Psoas muscle (tissue), 8 donors: ENCODE data around the gene PDGFC. TPM values are rescaled to one million over a fixed set of nuclear protein-coding genes. Genes with fewer than 3 reads are reported as not detected.
A peak's percentile ranks its signal among the peaks of the same experiment; 100 is the strongest.

Experiments used
- ATAC-seq, 4 donors: fragments of 200-7000 bp; cut with Tn5 transposase; one replicate each; pipeline ENCODE4 v1.9.1; 2020; ENCODE audit warnings: moderate library complexity in 3 of 4, mild to moderate bottlenecking in 2 of 4
- DNase-seq, 2 donors: peaks; one replicate each; pipeline ENCODE4 v3.0.0-alpha.2; 2020
- H3K27ac ChIP-seq: fragments of 200-600 bp; one replicate; pipeline ENCODE4 v1.8.0; 2022
- H3K27me3 ChIP-seq, 3 donors: fragments of 200-600 bp in 1 of 3; one replicate each; pipeline versions ENCODE4 v1.6.1 to v1.8.0; 2013 to 2022; ENCODE audit warnings: low read length in 2 of 3, mild to moderate bottlenecking in 2 of 3, moderate library complexity in 1 of 3; ENCODE audit not compliant: insufficient read depth in 3 of 3
- H3K36me3 ChIP-seq, 2 donors: fragments of 200-600 bp in 1 of 2; one replicate each; pipeline versions ENCODE4 v1.6.1 to v1.8.0; 2013 to 2022; ENCODE audit warnings: low read depth in 1 of 2, mild to moderate bottlenecking in 1 of 2, moderate library complexity in 1 of 2; ENCODE audit not compliant: insufficient read depth in 1 of 2
- H3K4me1 ChIP-seq: fragments of 200-600 bp; one replicate; pipeline ENCODE4 v1.8.0; 2022
- H3K4me3 ChIP-seq: fragments of 200-600 bp; one replicate; pipeline ENCODE4 v1.8.0; 2022; ENCODE audit warnings: mild to moderate bottlenecking
- H3K9me3 ChIP-seq: fragments of 200-600 bp; one replicate; pipeline ENCODE4 v1.8.0; 2022
- CTCF ChIP-seq: fragments of 200-600 bp; IDR thresholded peaks from one replicate; pipeline ENCODE4 v1.8.0; 2022; ENCODE audit warnings: antibody characterized with exemption
- WGBS, 3 donors: extraction: QIAGEN DNeasy Blood & Tissue Kit; methylation state at CpG; one replicate each; pipeline versions ENCODE4 v1.1.6 to v1.1.7; 2013; 5-methylcytosine and 5-hydroxymethylcytosine counted together
- intact Hi-C, 2 donors: fragments of 100-400 bp; cut with DNase I; formaldehyde crosslinking; loops; one replicate each; pipeline versions ENCODE4 v1.11.0 to v1.14.2; 2022
- polyA plus RNA-seq, 3 donors: library from polyadenylated mRNA; stranded (reverse); fragments of 200-250 nt; gene quantifications; one replicate each; pipeline ENCODE4 v1.2.3, GENCODE V29; 2013
- total RNA-seq, 4 donors: library from RNA; stranded (reverse); fragmentation: NEBNext Ultra II Directional in 2 of 4; extraction: Animal tissue kit (Norgen Biotek cat#: 25700) in 2 of 4; gene quantifications; one replicate each; pipeline versions ENCODE4 v1.2.1 to v1.2.4, GENCODE V29; 2021 to 2023
- donor health status: healthy with polysubstance abuse.
- donor health status: DM: no; HTN: no; CAD: no; lungs with moderate emphysema.
- donor health status: Bipolar disorder and iron deficiency.
- donor health status: healthy.
- donor health status: DM: yes; HTN: yes; CAD: no.
- donor health status: DM: no; HTN: no; CAD: no.
- donor health status: DM: no; HTN: no; CAD: no.
- donor health status: DM: yes; HTN: yes; CAD: no.

PDGFC gene
- total and polyA plus RNA-seq, 7 donors, result 2.2 to 19.8 (median 6.3) TPM

GRCh38 chr4:156901871-156902270 is 69.7 kb downstream of the PDGFC start:
- intact Hi-C loops, result no loop called here
- no peak for TF ChIP-seq CTCF
- Histone ChIP-seq H3K4me1 (no peaks in the 10 kb centered on the region), H3K27me3 (no peaks in the 10 kb centered on the region), H3K9me3 (no peaks in the 10 kb centered on the region), H3K4me3 (peak overlapping the region; percentile 32), H3K27ac (peak overlapping the region; percentile 25), H3K36me3 (no peaks in the 10 kb centered on the region)
- DNase-seq, result no peak
- ATAC-seq, result peak; percentile 42 to 83 (median 68)
- 54 to 67% (median 67%) methylated on average over 3 of the region's 3 CpGs for WGBS, 3 donors

- intact Hi-C loops, result loop anchor here in 1 of 2 donors (10.0 kb wide), 1 partner anchor 64 kb away; no protein-coding TSS in a partner anchor
- Histone ChIP-seq H3K27ac (no peak overlapping the region), H3K27me3 (no peaks in the 10 kb centered on the region), H3K9me3 (no peaks in the 10 kb centered on the region), H3K4me3 (no peak overlapping the region), H3K4me1 (no peaks in the 10 kb centered on the region), H3K36me3 (no peaks in the 10 kb centered on the region)
- WGBS, 3 donors, result 58 to 60% (median 59%) methylated on average over 3 of the region's 3 CpGs
- DNase-seq (no peak), ATAC-seq (no peak)
- no peak for TF ChIP-seq CTCF
These were observed 73.1 kb downstream of the PDGFC start for GRCh38 chr4:156898373-156899117.

- DNase-seq, result no peak
- no peaks in the 10 kb centered on the region for H3K36me3 ChIP-seq
- intact Hi-C loops, result loop anchor here in 1 of 2 donors (10.0 kb wide), 1 partner anchor 62 kb away; no protein-coding TSS in a partner anchor
- no peak overlapping the region for H3K27ac ChIP-seq
- no peaks in the 10 kb centered on the region for H3K9me3 ChIP-seq
- WGBS, 3 donors, result 45 to 59% (median 54%) methylated on average over 1 of the region's 1 CpG
- no peak for TF ChIP-seq CTCF
- H3K4me1 ChIP-seq, result no peaks in the 10 kb centered on the region
- no peak for ATAC-seq
- no peaks in the 10 kb centered on the region for H3K27me3 ChIP-seq
- H3K4me3 ChIP-seq, result no peak overlapping the region
These were observed 75.1 kb downstream of the PDGFC start for GRCh38 chr4:156896527-156896926.

GRCh38 chr4:156894234-156894633 is 77.4 kb downstream of the PDGFC start:
- no peak for TF ChIP-seq CTCF
- intact Hi-C loops, result loop anchor here in 1 of 2 donors (10.0 kb wide), 1 partner anchor 59 kb away; no protein-coding TSS in a partner anchor
- H3K27me3 ChIP-seq, result no peaks in the 10 kb centered on the region
- no peak for ATAC-seq
- no peaks in the 10 kb centered on the region for H3K9me3 ChIP-seq
- 88 to 96% (median 89%) methylated on average over 1 of the region's 1 CpG for WGBS, 3 donors
- H3K4me1 ChIP-seq, result no peaks in the 10 kb centered on the region
- no peaks in the 10 kb centered on the region for H3K36me3 ChIP-seq
- H3K27ac ChIP-seq, result no peak overlapping the region
- H3K4me3 ChIP-seq, result no peak overlapping the region
- no peak for DNase-seq
